CD4-positive, alpha-beta memory T cell (primary cell): ENCODE results near the gene TGFB3. TPM values are rescaled to one million over a fixed set of nuclear protein-coding genes. Genes with fewer than 3 reads are reported as not detected.

Experiments
- CTCF ChIA-PET: fragments of 350-600 bp; sonication (Branson Sonifier 250); formaldehyde crosslinking; loops from one replicate; lab custom pipeline; 2021; ENCODE audit warnings: inconsistent platforms; ENCODE audit not compliant: partially characterized antibody; lab: Charles Lee
- POLR2A ChIA-PET: fragments of 350-600 bp; sonication (Branson Sonifier 250); formaldehyde crosslinking; loops from one replicate; lab custom pipeline; 2021; ENCODE audit not compliant: partially characterized antibody; lab: Charles Lee
- DNase-seq, 5 donors: peaks; one replicate each; pipeline versions ENCODE4 v3.0.0 to v3.0.0-alpha.2; 2020 to 2022; ENCODE audit warnings: mixed read lengths in 1 of 5
- H3K27ac ChIP-seq: one replicate; pipeline ENCODE4 v1.7.0; 2013; ENCODE audit warnings: low read depth, low read length
- H3K27me3 ChIP-seq: 2 replicates; pipeline ENCODE4 v1.7.0; 2013; ENCODE audit warnings: mild to moderate bottlenecking, low read length, moderate library complexity; ENCODE audit not compliant: insufficient read depth
- H3K36me3 ChIP-seq: 2 replicates; pipeline ENCODE4 v1.7.0; 2013; ENCODE audit warnings: mild to moderate bottlenecking, low read length, moderate library complexity; ENCODE audit not compliant: insufficient read depth
- H3K4me1 ChIP-seq: 2 replicates; pipeline ENCODE4 v1.7.0; 2013; ENCODE audit warnings: mild to moderate bottlenecking, low read length, moderate library complexity; ENCODE audit not compliant: insufficient read depth
- H3K4me3 ChIP-seq, 2 donors: one replicate each; pipeline ENCODE4 v1.7.0; 2013; ENCODE audit warnings: low read length in 2 of 2, mild to moderate bottlenecking in 1 of 2
- H3K9me3 ChIP-seq, 2 donors: one replicate each; pipeline ENCODE4 v1.7.0; 2013; ENCODE audit warnings: low read length in 2 of 2, control low read depth in 1 of 2; ENCODE audit not compliant: control insufficient read depth in 1 of 2
- H3K27ac Mint-ChIP-seq, 7 donors: one replicate each; pipeline ENCODE4 v1.8.0; 2020 to 2021; ENCODE audit warnings: mixed read lengths in 7 of 7, mild to moderate bottlenecking in 6 of 7, inconsistent platforms in 3 of 7, moderate library complexity in 3 of 7
- H3K27me3 Mint-ChIP-seq, 2 donors: one replicate each; pipeline ENCODE4 v1.8.0; 2020 to 2021; ENCODE audit warnings: mixed read lengths in 2 of 2
- H3K36me3 Mint-ChIP-seq, 2 donors: one replicate each; pipeline ENCODE4 v1.8.0; 2020 to 2021; ENCODE audit warnings: mixed read lengths in 2 of 2, inconsistent platforms in 1 of 2, mild to moderate bottlenecking in 1 of 2
- H3K4me1 Mint-ChIP-seq, 4 donors: one replicate each; pipeline ENCODE4 v1.8.0; 2020 to 2021; ENCODE audit warnings: mixed read lengths in 4 of 4, mild to moderate bottlenecking in 1 of 4
- H3K4me3 Mint-ChIP-seq, 8 donors: one replicate each; pipeline ENCODE4 v1.8.0; 2020 to 2021; ENCODE audit warnings: mixed read lengths in 8 of 8, mild to moderate bottlenecking in 7 of 8, moderate library complexity in 6 of 8, inconsistent platforms in 3 of 8
- H3K9me3 Mint-ChIP-seq, 8 donors: one replicate each; pipeline ENCODE4 v1.8.0; 2020 to 2021; ENCODE audit warnings: mixed read lengths in 8 of 8, mild to moderate bottlenecking in 5 of 8, inconsistent platforms in 3 of 8, moderate library complexity in 1 of 8
- intact Hi-C: fragments of 100-400 bp; cut with micrococcal nuclease; formaldehyde crosslinking; loops from one replicate; pipeline ENCODE4 v1.15.1; 2023
- polyA plus RNA-seq, 2 donors: library from polyadenylated mRNA; unstranded; fragments of 300-500 nt; fragmentation: Illumina TruSeq; gene quantifications; one replicate each; pipeline ENCODE4 v1.2.3, GENCODE V29; 2021
- total RNA-seq, 2 experiments: library from RNA; stranded (reverse); gene quantifications; one replicate each; pipeline ENCODE4 v1.2.3, GENCODE V29; 2021

Gene TGFB3
- total and polyA plus RNA-seq, 4 experiments from 2014 or later = 0.29 to 7.2 (median 6.4) TPM; not detected in 1

DNA sequence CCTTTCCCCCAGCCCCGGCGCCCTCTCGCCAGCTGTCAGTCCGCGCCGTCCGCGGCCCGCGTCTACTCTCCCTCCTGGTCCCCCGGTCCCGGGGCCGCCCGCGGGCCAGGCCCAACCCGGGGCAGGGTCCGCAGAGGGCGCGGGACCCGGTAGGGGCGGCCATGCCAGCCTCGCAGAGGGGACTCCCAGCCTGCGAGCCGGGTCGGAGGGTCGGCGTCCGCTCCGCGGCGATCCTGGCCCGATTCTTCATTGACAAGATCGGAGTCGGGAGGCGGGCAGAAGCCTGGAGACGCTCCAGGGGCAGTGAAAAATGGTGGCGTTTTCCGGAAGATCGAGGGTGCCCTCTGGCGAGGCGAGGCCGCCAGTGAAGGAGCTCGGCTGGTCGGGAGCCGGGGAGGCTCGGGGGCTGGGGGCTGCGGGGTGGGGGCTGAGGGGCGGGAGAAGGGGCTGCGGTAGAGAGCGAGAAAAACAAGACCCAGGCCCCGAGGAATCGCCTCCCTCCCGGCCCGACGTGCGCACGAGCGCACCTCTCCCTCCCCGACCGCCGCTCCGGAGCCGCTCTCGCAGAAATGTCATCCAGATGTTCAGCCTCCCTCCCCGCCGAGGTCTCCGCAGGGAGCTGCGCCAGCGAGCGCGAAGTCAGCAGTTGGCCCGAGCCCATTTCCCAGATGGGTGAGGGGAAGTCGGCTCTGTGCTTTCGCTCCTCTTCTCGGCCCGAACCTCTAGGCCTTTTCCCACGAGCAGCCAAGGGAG, 647 bp upstream of the TGFB3 start:
- peaks cover 0 to 9% of the 10 kb centered on the region in 2 donors for H3K36me3 Mint-ChIP-seq
- POLR2A ChIA-PET = interaction anchor here (0.8 to 2.1 kb wide), 8 partner anchors 16 to 830 kb away, joined by 3 to 13 read pairs (median 4); partner anchors contain the start of genes ANGEL1, ERG28 and TTLL5
- Histone ChIP-seq H3K4me3 (peak overlapping the region; percentile 29 to 72), H3K9me3 (no peaks in the 10 kb centered on the region), H3K4me1 (peaks cover 44% of the 10 kb centered on the region), H3K36me3 (no peaks in the 10 kb centered on the region), H3K27ac (peak overlapping the region; percentile 71), H3K27me3 (no peaks in the 10 kb centered on the region)
- CTCF ChIA-PET = interaction anchor here (0.6 to 10.7 kb wide), 26 partner anchors 9 to 408 kb away, joined by 3 to 181 read pairs (median 4); partner anchors contain the start of gene FLVCR2
- DNase-seq = peak; percentile 79 to 82 (median 80)
- peak overlapping the region; percentile 78 to 95 (median 93) for H3K27ac Mint-ChIP-seq
- peaks cover 27 to 68% (median 50%) of the 10 kb centered on the region in 4 donors for H3K4me1 Mint-ChIP-seq
- no peaks in the 10 kb centered on the region for H3K27me3 Mint-ChIP-seq
- peaks cover 0 to 3% (median 0%) of the 10 kb centered on the region in 8 donors for H3K9me3 Mint-ChIP-seq
- H3K4me3 Mint-ChIP-seq = peak overlapping the region; percentile 78 to 93 (median 89)
- intact Hi-C loops = loop anchor here (10.0 kb wide), 2 partner anchors 188 to 1112 kb away; partner anchors contain the start of gene CIPC

DNA sequence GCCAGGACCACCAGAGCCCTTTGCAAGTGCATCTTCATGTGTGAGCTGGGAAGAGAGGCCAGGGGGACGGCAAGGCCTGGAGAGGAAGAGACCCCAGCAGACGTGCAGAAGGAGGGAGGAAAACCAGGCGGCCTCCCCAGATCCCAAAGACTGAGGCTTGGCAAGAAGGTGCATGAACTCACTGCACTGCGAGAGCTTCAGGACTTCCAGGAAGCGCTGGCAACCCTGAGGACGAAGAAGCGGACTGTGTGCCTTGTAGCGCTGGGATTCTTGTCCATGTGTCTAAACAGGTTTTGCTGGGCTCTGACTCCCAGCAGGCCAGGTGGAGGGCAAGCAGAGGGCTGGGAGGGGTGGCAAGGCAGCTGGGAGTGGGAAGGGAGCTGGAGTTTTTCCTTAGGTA, 939 bp downstream of the TGFB3 start:
- no peak overlapping the region for H3K27ac ChIP-seq
- H3K4me1 Mint-ChIP-seq = peaks cover 21 to 60% (median 41%) of the 10 kb centered on the region in 4 donors

DNA sequence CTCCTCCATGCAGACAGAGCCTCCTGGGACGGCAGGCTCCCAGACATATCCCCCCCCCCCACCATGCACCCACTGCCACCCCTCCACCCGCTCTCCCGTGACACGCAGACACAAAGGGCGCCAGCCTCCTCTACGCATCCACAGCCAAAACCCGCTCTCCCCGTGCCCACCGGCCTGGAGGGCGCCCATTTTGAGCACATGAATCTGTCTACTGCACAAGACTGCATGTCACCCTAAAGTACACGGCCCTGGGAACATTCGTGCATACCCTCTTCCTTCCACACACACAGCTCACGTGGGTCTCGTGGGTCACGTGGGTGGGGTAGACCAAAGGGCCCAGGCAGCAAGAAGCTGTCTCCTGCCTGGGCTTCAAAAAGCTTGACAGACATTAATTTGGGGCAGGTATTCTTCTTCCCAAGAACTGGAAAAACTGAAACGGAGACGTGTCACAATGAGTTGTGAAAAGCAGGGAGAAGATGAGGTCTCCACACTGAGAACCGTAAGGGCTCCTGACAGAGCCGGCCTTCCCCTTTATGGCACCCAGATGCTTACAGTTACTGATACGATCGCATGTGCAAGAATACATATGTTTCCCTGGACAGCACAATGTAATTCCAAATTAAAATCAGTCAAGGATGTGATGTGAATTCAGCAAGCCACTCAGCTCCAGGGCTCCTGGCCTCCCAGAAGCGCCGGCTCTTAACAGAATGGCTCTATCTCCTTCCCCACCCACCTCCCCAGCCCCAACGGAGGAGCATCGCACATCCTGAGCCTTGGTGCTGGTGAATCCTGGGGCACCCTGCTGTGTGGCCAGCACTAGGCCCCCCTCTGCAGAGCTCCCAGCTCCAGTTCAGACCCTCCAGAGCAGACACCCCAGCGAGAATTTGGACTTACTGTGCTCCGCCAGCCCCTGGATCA, 1.9 kb downstream of the TGFB3 start:
- no peaks in the 10 kb centered on the region for H3K36me3 ChIP-seq
- H3K27ac Mint-ChIP-seq = peak overlapping the region in 3 of 7 donors; percentile 59 to 77 (median 77)
- ChIA-PET CTCF (interaction anchor here (0.9 to 10.7 kb wide), 10 partner anchors 14 to 404 kb away, joined by 3 to 181 read pairs (median 5); no protein-coding TSS in a partner anchor), POLR2A (no interaction called here)
- H3K4me3 Mint-ChIP-seq = peak overlapping the region in 4 of 8 donors; percentile 29 to 52 (median 42)
- no peaks in the 10 kb centered on the region for H3K9me3 ChIP-seq
- no peaks in the 10 kb centered on the region for H3K27me3 ChIP-seq
- H3K27me3 Mint-ChIP-seq = no peaks in the 10 kb centered on the region
- no peak overlapping the region for H3K27ac ChIP-seq
- DNase-seq = no peak
- H3K4me1 ChIP-seq = peaks cover 31% of the 10 kb centered on the region
- peaks cover 0 to 3% (median 0%) of the 10 kb centered on the region in 8 donors for H3K9me3 Mint-ChIP-seq
- peaks cover 0 to 1% of the 10 kb centered on the region in 2 donors for H3K36me3 Mint-ChIP-seq
- H3K4me3 ChIP-seq = no peak overlapping the region
- intact Hi-C loops = loop anchor here (10.0 kb wide), 2 partner anchors 185 to 1115 kb away; partner anchors contain the start of gene CIPC
- peaks cover 18 to 53% (median 35%) of the 10 kb centered on the region in 4 donors for H3K4me1 Mint-ChIP-seq

More for the DNA sequence above, 939 bp downstream of the TGFB3 start:
- Histone ChIP-seq H3K36me3 (no peaks in the 10 kb centered on the region), H3K4me1 (peaks cover 37% of the 10 kb centered on the region), H3K9me3 (no peaks in the 10 kb centered on the region), H3K27me3 (no peaks in the 10 kb centered on the region), H3K4me3 (no peak overlapping the region)
- Mint-ChIP-seq H3K27ac (peak overlapping the region in 6 of 7 donors; percentile 53 to 95 (median 77)), H3K27me3 (no peaks in the 10 kb centered on the region), H3K9me3 (peaks cover 0 to 3% (median 0%) of the 10 kb centered on the region in 8 donors), H3K36me3 (peaks cover 0 to 4% of the 10 kb centered on the region in 2 donors), H3K4me3 (peak overlapping the region in 7 of 8 donors; percentile 50 to 93 (median 87))
- CTCF ChIA-PET = interaction anchor here (0.9 to 10.7 kb wide), 7 partner anchors 13 to 405 kb away, joined by 3 to 181 read pairs (median 8); no protein-coding TSS in a partner anchor
- intact Hi-C loops = loop anchor here (10.0 kb wide), 2 partner anchors 186 to 1114 kb away; partner anchors contain the start of gene CIPC
- no peak for DNase-seq
- POLR2A ChIA-PET = interaction anchor here (1.4 kb wide), 1 partner anchor 404 kb away, joined by 5 read pairs; no protein-coding TSS in a partner anchor

DNA sequence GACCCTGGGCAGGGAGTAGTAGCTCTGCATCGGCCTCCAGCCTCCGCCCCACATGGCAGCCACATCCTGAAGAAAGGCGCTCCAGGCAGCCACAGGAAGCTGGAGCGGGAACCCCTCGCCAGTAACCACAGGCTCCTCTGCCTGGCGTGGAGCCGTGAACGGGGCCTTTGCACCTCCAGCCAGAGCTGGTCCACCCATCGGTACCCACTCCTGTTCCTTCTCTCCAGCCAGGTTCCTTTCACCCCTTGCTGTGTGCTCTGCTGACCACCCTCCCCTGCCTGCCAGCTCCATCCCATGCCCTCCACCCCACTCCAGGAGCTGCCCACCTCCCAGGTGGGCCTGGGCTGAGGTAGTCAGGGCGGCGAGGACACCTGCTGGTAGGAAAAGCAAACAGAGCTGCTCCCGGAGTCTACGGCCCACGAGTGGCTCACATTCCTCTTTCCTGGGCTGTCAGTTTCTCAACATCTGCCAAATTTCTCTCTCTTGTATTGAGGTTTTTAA, 2.7 kb downstream of the TGFB3 start:
- Histone ChIP-seq H3K4me1 (peaks cover 31% of the 10 kb centered on the region), H3K9me3 (no peaks in the 10 kb centered on the region), H3K4me3 (no peak overlapping the region), H3K36me3 (no peaks in the 10 kb centered on the region), H3K27ac (no peak overlapping the region), H3K27me3 (no peaks in the 10 kb centered on the region)
- H3K4me1 Mint-ChIP-seq = peaks cover 18 to 50% (median 34%) of the 10 kb centered on the region in 4 donors
- intact Hi-C loops = no loop called here
- H3K9me3 Mint-ChIP-seq = peaks cover 0 to 3% (median 0%) of the 10 kb centered on the region in 8 donors
- ChIA-PET CTCF (interaction anchor here (0.9 to 10.7 kb wide), 7 partner anchors 15 to 402 kb away, joined by 3 to 181 read pairs (median 4); no protein-coding TSS in a partner anchor), POLR2A (interaction anchor here (1.0 kb wide), 1 partner anchor 72 kb away, joined by 3 read pairs; no protein-coding TSS in a partner anchor)
- peak overlapping the region in 2 of 8 donors; percentile 43 to 46 for H3K4me3 Mint-ChIP-seq
- H3K27me3 Mint-ChIP-seq = no peaks in the 10 kb centered on the region
- no peak for DNase-seq
- peaks cover 0 to 1% of the 10 kb centered on the region in 2 donors for H3K36me3 Mint-ChIP-seq
- H3K27ac Mint-ChIP-seq = peak overlapping the region in 1 of 7 donors; percentile 59

DNA sequence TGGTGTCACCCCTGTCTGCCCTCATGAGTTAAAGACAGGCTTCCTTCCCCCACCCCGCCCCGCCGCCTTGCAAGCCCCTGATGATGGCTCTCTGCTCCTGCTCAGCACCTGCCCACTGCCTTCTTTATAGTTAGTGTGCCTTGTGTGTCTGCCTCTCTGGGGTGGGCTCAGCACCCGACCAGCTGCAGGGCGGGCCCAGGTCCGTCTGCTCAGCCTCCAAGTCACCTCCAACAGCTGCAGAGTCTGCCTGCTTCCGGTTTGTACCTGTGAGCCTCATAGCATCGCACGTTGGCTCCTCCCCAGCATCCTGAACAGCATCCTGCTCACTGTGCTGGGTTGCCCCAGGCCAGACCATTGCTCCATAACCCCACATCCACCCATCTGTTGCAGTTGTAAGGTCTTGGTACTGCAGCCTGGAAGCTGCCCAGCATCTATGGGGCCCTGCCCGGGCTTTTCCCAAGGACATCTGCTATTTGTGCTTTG, 3.5 kb downstream of the TGFB3 start:
- H3K4me1 ChIP-seq = peaks cover 31% of the 10 kb centered on the region
- no peak overlapping the region for H3K4me3 ChIP-seq
- CTCF ChIA-PET = interaction anchor here (1.2 to 10.7 kb wide), 6 partner anchors 20 to 401 kb away, joined by 4 to 181 read pairs (median 5); no protein-coding TSS in a partner anchor
- Mint-ChIP-seq H3K4me1 (peaks cover 18 to 50% (median 34%) of the 10 kb centered on the region in 4 donors), H3K9me3 (peaks cover 0 to 3% (median 0%) of the 10 kb centered on the region in 8 donors), H3K4me3 (peak overlapping the region in 1 of 8 donors; percentile 34), H3K27me3 (no peaks in the 10 kb centered on the region), H3K27ac (peak overlapping the region in 3 of 7 donors; percentile 46 to 79 (median 60)), H3K36me3 (peaks cover 0 to 1% of the 10 kb centered on the region in 2 donors)
- DNase-seq = peak in 3 of 5 donors; percentile 32 to 46 (median 37)
- POLR2A ChIA-PET = interaction anchor here (1.0 kb wide), 1 partner anchor 71 kb away, joined by 3 read pairs; no protein-coding TSS in a partner anchor
- H3K27ac ChIP-seq = no peak overlapping the region
- H3K9me3 ChIP-seq = no peaks in the 10 kb centered on the region
- intact Hi-C loops = no loop called here
- no peaks in the 10 kb centered on the region for H3K27me3 ChIP-seq
- no peaks in the 10 kb centered on the region for H3K36me3 ChIP-seq

DNA sequence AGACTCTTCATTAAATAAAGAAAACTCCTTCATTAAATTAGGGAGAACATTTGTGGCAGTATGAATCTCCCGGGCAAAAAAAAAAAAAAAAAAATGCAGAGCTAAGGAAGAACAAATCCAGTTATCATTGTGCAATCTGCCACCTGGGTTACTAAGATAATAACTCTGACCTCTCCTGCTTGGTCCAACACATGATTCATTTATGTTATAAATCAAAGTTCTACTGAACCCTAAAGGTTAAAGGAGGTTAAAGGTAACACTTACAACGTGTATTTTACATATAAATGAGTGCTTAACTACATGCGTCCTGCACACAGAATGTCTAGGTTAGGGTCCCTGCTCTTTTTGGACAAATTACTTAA, 4.2 kb downstream of the TGFB3 start:
- Mint-ChIP-seq H3K27me3 (no peaks in the 10 kb centered on the region), H3K36me3 (peaks cover 0 to 1% of the 10 kb centered on the region in 2 donors), H3K4me1 (peaks cover 18 to 44% (median 31%) of the 10 kb centered on the region in 4 donors), H3K4me3 (no peak overlapping the region), H3K27ac (no peak overlapping the region), H3K9me3 (peaks cover 0 to 2% (median 0%) of the 10 kb centered on the region in 8 donors)
- Histone ChIP-seq H3K27me3 (no peaks in the 10 kb centered on the region), H3K27ac (no peak overlapping the region), H3K36me3 (no peaks in the 10 kb centered on the region), H3K4me3 (no peak overlapping the region), H3K9me3 (no peaks in the 10 kb centered on the region), H3K4me1 (peaks cover 31% of the 10 kb centered on the region)
- CTCF ChIA-PET = interaction anchor here (0.8 to 10.7 kb wide), 4 partner anchors 8 to 400 kb away, joined by 3 to 181 read pairs (median 6); partner anchors contain the start of gene IFT43
- intact Hi-C loops = no loop called here
- DNase-seq = no peak
- POLR2A ChIA-PET = no interaction called here
